HepG2 (cell line): ENCODE data around the gene ZBTB7B. TPM values are rescaled to one million over a fixed set of nuclear protein-coding genes. Genes with fewer than 3 reads are reported as not detected.

Experiments used
- CHD2 ChIP-seq: IDR thresholded peaks from 2 replicates; pipeline ENCODE4 v1.6.1; 2011; ENCODE audit warnings: low read depth, low read length, improper control_type of control experiment
- GZF1 ChIP-seq: sonication (generic); formaldehyde crosslinking; IDR thresholded peaks from 2 replicates; pipeline ENCODE4 v1.5.1; 2020; ENCODE audit warnings: mild to moderate bottlenecking, missing genetic modification reagents
- HNF1A ChIP-seq, 2 experiments: sonication (generic) in 1 of 2; formaldehyde crosslinking in 1 of 2; IDR thresholded peaks; 2 replicates each; pipeline versions ENCODE4 v1.4.0 to v1.6.1; 2016 to 2020; ENCODE audit warnings: borderline replicate concordance in 1 of 2, low read depth in 1 of 2, mild to moderate bottlenecking in 1 of 2, missing genetic modification reagents in 1 of 2
- KDM4B ChIP-seq: sonication (generic); formaldehyde crosslinking; IDR thresholded peaks from 2 replicates; pipeline ENCODE4 v1.4.0; 2020; ENCODE audit warnings: missing genetic modification reagents
- NFAT5 ChIP-seq: sonication (generic); formaldehyde crosslinking; IDR thresholded peaks from 2 replicates; pipeline ENCODE4 v1.4.0; 2020; ENCODE audit warnings: missing genetic modification reagents
- NFRKB ChIP-seq: fragments of 450-650 bp; IDR thresholded peaks from 2 replicates; pipeline ENCODE4 v1.6.1; 2017
- PLSCR1 ChIP-seq: sonication (generic); formaldehyde crosslinking; IDR thresholded peaks from 2 replicates; pipeline ENCODE4 v1.5.0; 2020; ENCODE audit warnings: missing genetic modification reagents, mild to moderate bottlenecking, borderline replicate concordance
- SOX13 ChIP-seq, 3 experiments: fragments of 450-650 bp in 1 of 3; sonication (generic) in 1 of 3; formaldehyde crosslinking in 1 of 3; IDR thresholded peaks in 2 of 3; conservative IDR thresholded peaks in 1 of 3; 2 replicates each; pipeline versions ENCODE4 v1.5.0 to v1.6.1; 2016 to 2020; ENCODE audit warnings: antibody characterized with exemption in 1 of 3, mild to moderate bottlenecking in 1 of 3, missing compliant biosample characterization in 1 of 3, missing genetic modification reagents in 1 of 3, moderate library complexity in 1 of 3
- ZMYM4 ChIP-seq: sonication (generic); formaldehyde crosslinking; IDR thresholded peaks from 2 replicates; pipeline ENCODE4 v1.8.1; 2023; ENCODE audit warnings: mild to moderate bottlenecking, missing genetic modification reagents
- ZNF18 ChIP-seq: sonication (generic); formaldehyde crosslinking; IDR thresholded peaks from 2 replicates; pipeline ENCODE4 v1.8.0; 2022; ENCODE audit warnings: mild to moderate bottlenecking, missing genetic modification reagents; ENCODE audit not compliant: insufficient replicate concordance
- ZNF260 ChIP-seq: sonication (generic); formaldehyde crosslinking; IDR thresholded peaks from 2 replicates; pipeline ENCODE4 v1.4.0; 2020; ENCODE audit warnings: missing genetic modification reagents, low read depth, mild to moderate bottlenecking, borderline replicate concordance
- ZNF333 ChIP-seq: sonication (generic); formaldehyde crosslinking; IDR thresholded peaks from 2 replicates; pipeline ENCODE4 v1.4.0; 2020; ENCODE audit warnings: mild to moderate bottlenecking, missing genetic modification reagents, borderline replicate concordance
- ZNF615 ChIP-seq: sonication (generic); formaldehyde crosslinking; IDR thresholded peaks from 2 replicates; pipeline ENCODE4 v1.5.0; 2020; ENCODE audit warnings: mild to moderate bottlenecking, missing genetic modification reagents, borderline replicate concordance
- ZNF75D ChIP-seq: sonication (generic); formaldehyde crosslinking; IDR thresholded peaks from 2 replicates; pipeline ENCODE4 v1.8.1; 2023; ENCODE audit warnings: missing genetic modification reagents, mild to moderate bottlenecking, borderline replicate concordance
- polyA plus RNA-seq, 8 experiments: library from polyadenylated mRNA; depleted of rRNA in 3 of 8; stranded (reverse) in 7 of 8; unstranded in 1 of 8; fragments of >200 nt; fragmentation: Illumina TruSeq in 4 of 8; extraction: Trizol in 4 of 8; gene quantifications; 2 replicates each; pipeline versions ENCODE4 v1.2.1 to v1.2.3, GENCODE V29; 2011 to 2016; ENCODE audit warnings: low read depth in 4 of 8, missing spikeins in 1 of 8, mixed read lengths in 1 of 8; ENCODE audit not compliant: insufficient read depth in 1 of 8
- total RNA-seq, 5 experiments: library from RNA; depleted of rRNA; stranded (reverse); fragments of >200 nt; fragmentation: Illumina TruSeq; extraction: Trizol; gene quantifications; 2 replicates each; pipeline ENCODE4 v1.2.3, GENCODE V29; 2016; ENCODE audit warnings: low read depth in 1 of 5

ZBTB7B gene
- total and polyA plus RNA-seq, 2 of the 13 experiments (the other 11 are each of a cell fraction or from before 2014, with no cell fraction given) = 15.5 to 17.5 TPM

GRCh38 chr1:154961207-154962155, 41.1 kb upstream of the ZBTB7B start, which contains the start of gene PYGO2 (continued):
- TF ChIP-seq ZNF18 (CRISPR knock-in tag) = peak; percentile 81
- TF ChIP-seq ZNF260 (CRISPR knock-in tag) = no peak
- TF ChIP-seq PLSCR1 (CRISPR knock-in tag) = no peak
- no peak for TF ChIP-seq KDM4B (CRISPR knock-in tag)
- TF ChIP-seq ZMYM4 (CRISPR knock-in tag) = peak; percentile 73
- no peak for TF ChIP-seq ZNF333 (CRISPR knock-in tag)
- peak; percentile 75; the same call in 1 of the 2 replicates for TF ChIP-seq NFAT5 (CRISPR knock-in tag)
- no peak for TF ChIP-seq GZF1 (CRISPR knock-in tag)
- TF ChIP-seq HNF1A (IDR thresholded peaks at IDR 0.05; ENCODE audit: low read depth) = no peak
- TF ChIP-seq HNF1A (CRISPR knock-in tag; IDR thresholded peaks at IDR 0.05; ENCODE audit: borderline replicate concordance) = peak; percentile 44; the same call in 1 of the 2 replicates
- no peak for TF ChIP-seq ZNF75D (CRISPR knock-in tag)
- no peak for TF ChIP-seq ZNF615
- TF ChIP-seq NFRKB = no peak
- no peak for TF ChIP-seq CHD2
- TF ChIP-seq SOX13 (IDR thresholded peaks at IDR 0.05) = no peak
- TF ChIP-seq SOX13 (CRISPR knock-in tag; conservative IDR thresholded peaks at IDR 0.05 in 1 of 2, IDR thresholded peaks at IDR 0.05 in 1 of 2) = peak in 1 of 2 experiments; percentile 3; a peak in 1 of 4 replicates
